ENCODE measurements around the gene HPCAL1.

The HPCAL1 gene

GRCh38 chr2:10372203-10372861 lies 69.6 kb downstream of the HPCAL1 start:
- DNase-seq = no peak

DNA sequence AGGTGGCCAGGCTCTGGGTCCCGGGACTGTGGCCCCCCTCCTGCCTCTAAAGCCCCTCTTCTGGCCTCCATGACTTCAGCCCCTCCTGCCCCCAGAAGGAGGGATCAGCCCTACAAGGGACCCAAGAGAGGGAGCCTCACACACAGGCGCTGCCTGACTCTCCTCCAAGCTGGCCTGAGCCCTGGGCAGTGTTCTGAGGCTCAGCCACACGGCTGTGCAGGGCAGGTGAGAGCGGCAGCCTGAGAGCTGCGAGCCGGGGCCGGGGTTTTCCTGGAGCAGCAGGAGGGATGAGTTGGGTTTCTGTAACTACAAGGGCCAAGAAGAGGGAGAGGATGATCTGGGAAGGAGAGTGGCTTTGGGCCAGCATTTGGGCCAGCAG lies 70.1 kb downstream of the HPCAL1 start:
- no peak for DNase-seq

- no peak for DNase-seq
Measured at GRCh38 chr2:10373931-10374330, 71.2 kb downstream of the HPCAL1 start.

DNA sequence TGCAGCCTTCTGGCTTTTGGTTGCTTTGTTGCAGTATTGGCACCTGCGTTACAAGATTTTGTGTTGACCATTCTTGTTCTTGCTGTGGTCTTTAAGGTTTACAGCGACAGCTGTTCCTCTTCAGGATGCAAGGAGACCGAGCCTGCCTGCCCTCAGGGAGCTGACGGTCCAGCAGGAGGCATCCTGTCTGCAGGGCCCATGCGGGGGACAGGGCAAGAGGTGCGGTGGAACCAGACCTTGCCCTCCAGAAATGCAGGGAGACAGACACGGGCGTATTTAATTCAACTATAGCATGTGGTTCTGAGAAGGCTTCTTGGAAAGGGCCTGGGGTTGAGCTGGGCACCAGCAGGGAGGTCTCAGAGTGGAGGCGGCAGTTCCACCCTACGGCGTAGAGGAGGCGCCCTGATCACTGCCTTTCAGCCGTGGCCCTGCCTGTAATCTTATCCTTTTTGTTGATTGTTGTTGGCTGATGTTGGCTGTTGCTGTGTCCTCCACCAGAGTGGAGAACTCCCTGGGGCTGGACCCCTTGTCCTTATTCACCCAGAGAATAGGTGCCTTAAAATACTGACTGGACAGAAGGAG lies 71.7 kb downstream of the HPCAL1 start:
- no peak for DNase-seq

DNA sequence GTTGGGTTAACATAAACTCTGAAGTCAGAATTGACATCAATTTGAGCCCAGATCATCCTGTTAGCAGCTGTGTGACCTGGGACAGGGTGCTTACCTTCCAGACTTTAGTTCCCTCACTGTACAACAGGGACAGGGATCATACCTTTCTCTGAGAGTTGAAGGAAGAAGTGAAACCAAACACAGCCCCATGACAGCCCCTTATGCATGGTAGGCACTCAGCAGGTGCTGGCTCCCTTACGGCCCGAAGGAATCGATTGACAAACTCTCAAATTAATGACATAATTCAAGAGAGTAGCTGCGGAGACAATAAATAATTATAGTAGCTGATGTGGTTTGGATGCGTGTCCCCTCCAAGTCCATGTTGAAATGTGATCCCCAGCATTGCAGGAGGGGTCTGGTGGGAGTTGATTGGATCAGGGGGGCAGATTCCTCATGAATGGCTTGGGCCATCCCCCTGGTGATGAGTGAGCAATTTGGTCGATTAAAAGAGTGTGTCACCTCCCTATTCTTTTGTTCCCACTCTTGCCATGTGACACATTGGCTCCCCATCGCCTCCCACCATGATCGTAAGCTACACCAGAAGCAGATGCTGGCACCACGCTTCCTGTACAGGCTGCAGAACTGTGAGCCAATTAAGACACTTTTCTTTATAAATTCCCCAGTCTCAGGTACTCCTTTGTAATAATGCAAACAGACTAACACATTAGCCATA lies 73.0 kb downstream of the HPCAL1 start:
- peak; percentile 53 to 75 for DNase-seq

GRCh38 chr2:10377052-10377746 lies 74.5 kb downstream of the HPCAL1 start:
- peak in 1 of 2 experiments; percentile 18 for DNase-seq

DNA sequence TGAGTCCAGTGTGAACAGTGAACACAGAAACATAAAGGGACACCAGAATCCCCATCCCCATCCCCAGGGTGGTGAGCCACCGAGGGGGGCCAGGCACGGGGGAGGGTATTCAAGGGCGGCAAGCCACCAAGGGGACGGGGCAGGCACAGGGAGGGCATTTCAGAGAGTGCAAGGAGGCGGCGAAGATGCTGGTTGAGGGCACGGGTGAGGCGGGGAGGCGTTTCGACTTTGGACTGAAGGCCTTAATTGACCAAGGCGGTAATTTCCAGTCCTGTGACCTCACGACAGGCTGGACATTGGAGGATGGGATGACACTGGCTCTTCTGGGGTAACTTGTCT lies 75.0 kb downstream of the HPCAL1 start:
- DNase-seq = no peak

DNA sequence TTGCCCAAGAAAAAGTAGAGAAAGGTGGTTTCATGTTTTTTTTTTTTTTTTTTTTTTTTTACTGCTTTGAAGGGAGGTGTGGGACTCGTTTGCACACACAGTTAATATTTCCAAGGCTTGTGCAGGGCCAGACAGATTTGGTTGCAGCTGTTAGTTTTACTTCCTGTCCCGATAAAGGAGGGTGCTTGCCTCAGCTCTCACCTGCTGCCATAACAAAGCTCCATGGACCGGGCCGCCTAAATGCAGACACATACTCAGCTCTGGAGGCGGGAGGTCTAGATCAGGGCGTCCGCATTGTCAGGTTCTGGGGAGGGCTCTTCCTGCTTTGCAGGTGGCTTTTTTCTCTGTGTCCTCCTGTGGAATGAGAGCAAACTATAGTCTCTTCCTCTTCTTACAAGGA lies 75.5 kb downstream of the HPCAL1 start:
- peak in 1 of 2 experiments; percentile 22 for DNase-seq

DNA sequence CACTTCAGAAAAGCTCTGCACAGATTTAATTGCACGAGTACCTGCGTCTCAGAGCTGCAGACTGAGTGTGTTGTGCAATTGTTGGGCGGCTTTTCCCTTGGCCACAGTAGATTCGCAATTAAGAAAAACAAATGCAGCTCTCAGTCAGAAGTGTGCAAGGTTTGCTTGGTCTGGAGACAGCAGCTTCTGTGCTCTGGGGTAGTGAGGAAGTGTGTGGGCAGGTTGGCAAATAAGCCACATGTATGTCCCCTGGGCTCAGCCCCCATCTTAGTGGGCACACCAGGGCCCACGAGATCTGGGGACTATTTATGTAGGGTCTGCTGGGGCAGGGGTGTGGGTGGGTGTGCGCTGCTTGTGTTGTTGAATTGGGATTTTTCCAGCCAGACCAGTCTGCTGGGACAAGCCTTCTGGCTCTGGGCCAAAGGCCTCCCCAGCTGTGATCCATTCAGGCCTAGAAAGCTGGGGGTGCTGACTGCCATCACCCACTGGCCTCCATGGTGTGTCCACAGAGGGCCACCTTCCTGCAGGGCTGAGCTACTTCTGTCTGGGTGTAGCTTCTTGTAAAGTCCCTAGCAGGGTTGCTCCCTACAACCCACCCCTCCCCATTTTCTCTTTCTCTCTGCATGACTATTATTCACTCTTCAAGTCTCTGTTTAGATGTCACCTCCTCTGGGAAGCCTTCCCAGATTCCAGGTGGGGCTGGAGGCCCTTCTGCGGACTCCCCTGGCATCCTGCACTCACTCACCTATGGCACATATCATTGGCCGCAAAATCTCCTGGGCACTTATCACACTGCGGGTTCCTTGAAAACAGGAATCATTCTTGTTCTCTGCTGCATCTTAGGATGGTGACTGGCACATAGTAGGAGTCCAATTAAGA lies 77.6 kb downstream of the HPCAL1 start:
- DNase-seq = no peak

DNA sequence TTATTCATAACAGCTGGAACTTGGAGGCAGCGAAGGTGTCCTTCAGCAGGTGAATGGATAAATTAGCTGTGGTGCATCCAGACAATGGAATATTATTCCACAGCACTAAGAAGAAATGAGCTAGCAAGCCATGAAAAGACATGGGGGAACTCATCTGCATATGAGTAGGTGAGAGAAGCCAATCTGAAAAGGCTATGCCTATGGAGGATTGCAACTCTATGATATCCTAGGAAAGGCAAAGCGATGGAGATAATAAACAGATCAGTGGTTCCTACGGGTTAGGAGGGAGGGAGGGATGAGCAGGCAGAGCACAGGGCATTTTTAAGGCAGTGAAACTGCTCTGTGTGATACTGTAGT lies 79.3 kb downstream of the HPCAL1 start:
- DNase-seq = no peak

DNA sequence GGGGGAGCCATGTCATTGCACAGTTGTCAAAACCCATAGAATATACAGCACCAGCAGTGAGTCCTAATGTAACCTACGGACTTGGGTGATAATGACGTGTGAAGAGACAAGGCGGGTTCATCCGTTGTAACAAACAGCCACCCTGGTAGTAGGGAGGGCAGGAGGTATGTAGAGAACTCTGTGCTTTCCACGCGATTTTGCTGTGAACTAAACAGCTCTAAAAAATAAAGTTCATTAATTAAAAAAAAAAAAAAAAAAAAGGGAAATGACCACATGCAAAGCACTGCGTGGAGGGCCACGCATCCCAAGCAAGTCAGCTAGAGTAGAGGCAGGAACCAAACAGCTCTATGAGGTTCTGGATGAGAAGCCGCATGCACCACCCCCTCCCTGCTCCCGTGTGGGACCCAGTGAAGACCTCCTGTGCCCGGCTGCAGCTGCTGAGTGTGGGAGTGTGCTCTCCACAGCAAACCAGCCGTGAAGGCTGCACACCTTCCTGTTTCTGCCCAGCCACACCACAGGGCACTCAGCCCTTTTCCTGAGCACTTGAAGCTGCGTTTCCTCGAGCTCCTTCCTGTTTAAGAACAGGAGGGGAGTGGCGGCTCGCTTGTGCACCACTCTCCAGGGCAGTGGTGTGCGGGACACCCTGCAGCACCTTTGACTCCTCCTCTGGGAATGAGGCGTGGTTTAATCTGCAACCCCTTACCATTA lies 79.8 kb downstream of the HPCAL1 start:
- no peak for DNase-seq

GRCh38 chr2:10383960-10384734 lies 81.4 kb downstream of the HPCAL1 start:
- DNase-seq = no peak

DNA sequence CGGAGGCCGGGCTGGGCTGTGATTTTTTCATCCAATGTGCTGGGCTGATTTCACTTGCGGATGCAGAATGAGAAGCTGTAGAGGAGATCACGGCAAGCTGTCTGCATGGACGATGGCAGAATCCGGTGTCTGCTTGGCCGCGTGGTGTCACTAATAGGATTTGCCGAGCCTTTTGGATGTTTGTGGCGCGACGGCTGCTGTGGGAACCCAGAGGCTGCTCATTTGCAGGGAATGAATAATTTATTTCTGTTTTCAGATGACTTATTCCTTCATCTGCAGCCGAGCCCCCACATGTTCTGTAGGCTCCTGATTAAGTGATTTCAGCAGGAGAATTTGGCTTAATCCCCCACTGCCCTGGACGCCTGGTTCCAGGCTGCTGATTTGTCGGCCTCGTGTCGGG lies 82.8 kb downstream of the HPCAL1 start:
- DNase-seq = no peak

GRCh38 chr2:10385933-10386773 lies 83.4 kb downstream of the HPCAL1 start:
- no peak for DNase-seq

DNA sequence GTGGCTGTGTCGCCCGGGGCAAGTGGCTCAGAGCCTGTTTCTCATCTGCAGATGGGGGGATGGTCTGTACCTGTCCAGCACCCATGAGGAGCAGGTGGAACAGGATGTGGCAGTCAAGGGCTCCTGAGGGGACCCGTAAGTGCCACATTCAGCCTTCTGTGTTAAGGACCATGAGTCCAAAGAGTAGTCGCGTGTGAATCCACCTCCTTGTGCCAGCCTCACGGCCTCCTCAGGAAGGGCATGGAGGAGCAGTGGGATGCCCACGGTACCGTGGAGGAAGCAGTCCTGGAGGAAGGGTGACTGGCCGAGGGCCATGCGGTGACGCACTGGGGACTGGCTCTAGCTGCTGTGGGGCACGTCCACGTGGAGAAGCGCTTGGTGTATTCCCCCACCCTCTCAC lies 84.3 kb downstream of the HPCAL1 start:
- no peak for DNase-seq

DNA sequence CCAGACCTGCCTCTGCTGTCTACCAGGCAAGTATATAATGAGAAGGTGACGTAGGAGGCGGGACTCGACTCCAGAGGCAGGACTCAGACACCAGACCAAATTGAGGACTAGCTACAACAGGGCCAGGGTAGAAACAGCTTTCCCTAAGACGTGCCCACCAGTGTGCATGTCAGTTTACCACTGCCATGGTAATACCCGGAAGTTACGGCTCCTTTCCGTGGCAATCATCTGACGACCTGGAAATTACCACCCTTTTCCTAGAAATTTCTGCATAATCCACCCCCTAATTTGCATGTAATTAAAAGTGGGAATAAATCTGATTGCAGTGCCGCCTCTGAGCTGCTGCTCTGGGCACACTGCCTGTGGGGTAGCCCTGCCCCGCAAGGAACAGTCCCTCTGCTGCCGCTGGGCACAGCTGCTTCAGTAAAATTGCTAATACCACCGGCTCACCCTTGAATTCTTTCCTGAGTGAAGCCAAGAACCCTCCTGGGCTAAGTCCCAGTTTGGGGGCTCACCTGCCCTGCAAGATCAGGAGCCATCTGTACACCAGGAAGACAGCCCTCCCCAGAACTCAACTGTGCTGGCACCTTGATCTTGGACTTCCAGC lies 86.4 kb downstream of the HPCAL1 start:
- DNase-seq = no peak

DNA sequence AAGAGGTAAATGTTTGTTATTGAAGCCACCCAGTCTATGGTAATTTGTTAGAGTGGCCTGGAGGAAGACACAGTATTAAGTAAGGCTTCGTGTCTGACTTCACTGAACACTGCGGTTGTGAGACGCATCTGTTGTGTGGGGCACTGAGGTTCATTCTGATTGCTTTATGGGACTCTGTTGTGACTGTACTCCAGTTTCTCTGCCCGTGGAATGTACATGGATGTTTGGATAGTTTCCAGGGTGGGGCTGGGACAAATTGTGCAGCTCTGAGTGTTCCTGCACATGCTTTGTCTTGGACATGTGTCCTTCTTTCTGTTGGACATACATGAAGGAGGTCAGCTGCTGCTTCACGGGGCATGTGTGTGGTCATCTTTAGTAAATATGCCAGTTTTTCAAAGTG lies 86.9 kb downstream of the HPCAL1 start:
- DNase-seq = no peak

- DNase-seq = no peak
Measured at GRCh38 chr2:10390369-10390801, 87.7 kb downstream of the HPCAL1 start.

DNA sequence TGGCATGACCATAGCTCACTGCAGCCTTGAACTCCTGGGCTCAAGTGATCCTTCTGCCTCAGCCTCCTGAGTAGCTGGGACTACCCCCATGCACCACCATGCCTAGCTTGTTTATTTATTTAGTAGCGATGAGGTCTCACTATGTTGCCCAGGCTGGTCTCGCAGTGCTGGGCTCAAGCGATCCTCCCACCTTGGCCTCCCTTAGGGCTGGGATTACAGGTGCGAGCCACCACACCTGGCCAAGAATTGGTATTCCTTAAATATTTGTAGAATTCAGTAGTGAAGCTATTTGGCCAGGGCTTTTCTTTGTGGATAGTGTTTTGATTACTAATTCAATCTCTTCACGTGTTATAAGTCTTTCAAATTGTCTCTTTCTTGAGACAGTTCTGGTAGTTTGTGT lies 89.4 kb downstream of the HPCAL1 start:
- no peak for DNase-seq

DNA sequence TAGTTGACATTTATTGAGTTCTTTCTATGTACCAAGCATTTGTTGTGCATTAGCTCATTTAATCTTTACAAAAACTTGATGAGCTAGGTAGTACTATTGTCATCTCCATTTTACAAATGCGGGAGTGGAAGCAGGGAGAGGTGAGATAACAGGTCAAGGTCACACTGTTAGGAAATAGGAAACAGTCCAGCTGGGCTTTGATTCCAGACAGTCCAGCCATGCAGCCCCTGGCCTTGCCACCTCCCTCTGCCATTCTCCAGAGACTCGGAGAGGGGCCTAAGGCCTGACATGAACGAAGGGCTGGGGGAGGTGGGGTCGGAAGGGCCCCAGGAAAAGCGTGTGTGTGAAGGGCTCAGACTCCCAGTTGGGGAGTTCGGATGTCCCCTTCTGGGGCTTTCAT lies 89.8 kb downstream of the HPCAL1 start:
- DNase-seq = no peak
